SK-N-SH (cell line): ENCODE data around the gene ATP6V0E2.

ENCODE experiments used
- CTCF ChIP-seq: fragments of 200-600 bp; sonication (generic); IDR thresholded peaks from 2 replicates; pipeline ENCODE4 v1.6.1; 2017; ENCODE audit warnings: antibody characterized with exemption, mild to moderate bottlenecking, moderate library complexity
- EP300 ChIP-seq, 2 experiments: IDR thresholded peaks; 2 replicates each; pipeline versions ENCODE4 v1.4.0 to v1.6.1; 2012; ENCODE audit warnings: borderline replicate concordance in 1 of 2, low read depth in 1 of 2, low read length in 1 of 2
- FOXJ3 ChIP-seq: sonication (generic); formaldehyde crosslinking; IDR thresholded peaks from 2 replicates; pipeline ENCODE4 v1.5.1; 2020; ENCODE audit warnings: mild to moderate bottlenecking, missing genetic modification reagents
- ZBTB33 ChIP-seq: IDR thresholded peaks from 2 replicates; pipeline ENCODE4 v1.4.0; 2012; ENCODE audit warnings: low read depth, borderline replicate concordance

- TF ChIP-seq FOXJ3 (CRISPR knock-in tag) (no peak), CTCF (no peak), ZBTB33 (no peak), EP300 (IDR thresholded peaks at IDR 0.05; ENCODE audit: borderline replicate concordance in 1 of 2, low read depth in 1 of 2, low read length in 1 of 2) (no peak)
Measured at GRCh38 chr7:149863500-149863899, 10.3 kb upstream of the ATP6V0E2 start.
